Hepatocyte (in vitro differentiated cells): ENCODE data around the gene MPP3. TPM values are rescaled to one million over a fixed set of nuclear protein-coding genes. Genes with fewer than 3 reads are reported as not detected.

ENCODE experiments used
- DNase-seq: peaks from one replicate; pipeline ENCODE4 v3.0.0-alpha.2; 2016; ENCODE audit warnings: low spot score
- H2AFZ ChIP-seq: fragments of 200-600 bp; sonication (generic); 2 replicates; pipeline ENCODE4 v1.6.0; 2016; ENCODE audit warnings: antibody characterized with exemption, mild to moderate bottlenecking
- H3K27ac ChIP-seq: fragments of 200-600 bp; sonication (generic); 2 replicates; pipeline ENCODE4 v1.5.1; 2016; ENCODE audit warnings: mild to moderate bottlenecking
- H3K27me3 ChIP-seq: fragments of 200-600 bp; sonication (generic); 2 replicates; pipeline ENCODE4 v1.6.1; 2016
- H3K36me3 ChIP-seq: fragments of 200-600 bp; sonication (generic); replicated peaks from 2 replicates; pipeline ENCODE4 v1.5.1; 2016; ENCODE audit warnings: low read depth; ENCODE audit not compliant: insufficient read depth
- H3K4me1 ChIP-seq: fragments of 200-600 bp; sonication (generic); 2 replicates; pipeline ENCODE4 v1.5.1; 2016; ENCODE audit warnings: mild to moderate bottlenecking, moderate library complexity; ENCODE audit not compliant: insufficient read depth
- H3K4me2 ChIP-seq: fragments of 200-600 bp; sonication (generic); 2 replicates; pipeline ENCODE4 v1.6.0; 2016
- H3K4me3 ChIP-seq: fragments of 200-600 bp; sonication (generic); 2 replicates; pipeline ENCODE4 v1.5.1; 2016; ENCODE audit warnings: mild to moderate bottlenecking
- H3K79me2 ChIP-seq: fragments of 200-600 bp; sonication (generic); 2 replicates; pipeline ENCODE4 v1.6.0; 2017; ENCODE audit warnings: mild to moderate bottlenecking
- H3K9me2 ChIP-seq: fragments of 200-600 bp; sonication (generic); replicated peaks from 2 replicates; pipeline ENCODE4 v1.6.0; 2017; ENCODE audit warnings: mild to moderate bottlenecking; ENCODE audit not compliant: insufficient read depth
- H3K9me3 ChIP-seq: fragments of 200-600 bp; sonication (generic); 2 replicates; pipeline ENCODE4 v1.5.1; 2016; ENCODE audit warnings: low read depth, mild to moderate bottlenecking
- H4K20me1 ChIP-seq: fragments of 200-600 bp; sonication (generic); 2 replicates; pipeline ENCODE4 v1.6.0; 2016; ENCODE audit warnings: mild to moderate bottlenecking; ENCODE audit not compliant: insufficient read depth, poor library complexity, severe bottlenecking
- EZH2 ChIP-seq: fragments of 200-600 bp; sonication (generic); IDR thresholded peaks from 2 replicates; pipeline ENCODE4 v1.6.1; 2016; ENCODE audit warnings: antibody characterized with exemption, mild to moderate bottlenecking, borderline replicate concordance
- EZH2phosphoT487 ChIP-seq: fragments of 200-600 bp; sonication (generic); IDR thresholded peaks from one replicate; pipeline ENCODE4 v1.6.1; 2018; ENCODE audit warnings: antibody characterized with exemption, mild to moderate bottlenecking, low read depth, moderate library complexity; ENCODE audit not compliant: unreplicated experiment, severe bottlenecking
- WGBS: methylation state at CpG from one replicate; pipeline ENCODE4 v1.1.6; 2016; ENCODE audit warnings: low lambda C conversion rate; ENCODE audit errors: missing lambda C conversion rate; 5-methylcytosine and 5-hydroxymethylcytosine counted together
- polyA plus RNA-seq: library from polyadenylated mRNA; unstranded; fragments of >200 nt; fragmentation: Nextera tagmentation; extraction: Ambion mirVana; gene quantifications from 2 replicates; pipeline ENCODE4 v1.2.1, GENCODE V29; 2016
- total RNA-seq: library from RNA; depleted of rRNA; stranded (reverse); fragments of >200 nt; gene quantifications from 2 replicates; pipeline ENCODE4 v1.2.3, GENCODE V29; 2014
- TF ChIP-seq, protein P1 (sequence below): fragments of 200-600 bp; sonication (generic); IDR thresholded peaks from 2 replicates; pipeline ENCODE4 v1.5.1; 2016; ENCODE audit warnings: antibody characterized with exemption, mild to moderate bottlenecking; ENCODE audit not compliant: poor library complexity

Gene MPP3
- total and polyA plus RNA-seq, 2 experiments from 2014 or later = 3.2 to 5.1 TPM

DNA sequence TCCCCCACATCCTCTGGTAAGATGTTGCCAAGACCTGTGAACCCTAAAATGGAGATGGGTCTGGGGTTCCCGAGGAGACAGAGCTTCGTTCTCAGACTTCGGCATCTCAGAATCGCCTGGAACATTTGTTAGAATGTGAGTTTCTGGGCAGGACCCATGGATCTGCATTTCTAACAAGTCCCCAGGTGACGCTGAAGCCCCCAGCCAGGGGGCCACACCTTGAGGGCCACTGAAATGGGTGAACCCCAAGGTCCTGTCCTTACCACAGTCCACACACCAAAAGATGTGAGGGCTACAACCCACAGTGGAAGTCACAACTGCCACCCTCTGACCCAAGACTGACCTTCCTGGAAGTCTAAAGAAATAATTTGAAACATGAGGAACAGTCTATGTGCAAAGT is 14.0 kb downstream of the MPP3 start:
- H3K4me2 ChIP-seq = no peak overlapping the region
- no peak overlapping the region for H2AFZ ChIP-seq
- no peaks in the 10 kb centered on the region for H3K27me3 ChIP-seq
- H3K36me3 ChIP-seq = no peaks in the 10 kb centered on the region
- H4K20me1 ChIP-seq = no peaks in the 10 kb centered on the region
- H3K79me2 ChIP-seq = no peaks in the 10 kb centered on the region
- H3K9me3 ChIP-seq = no peaks in the 10 kb centered on the region
- WGBS = 98% methylated on average over 5 of the region's 5 CpGs
- no peak for TF ChIP-seq EZH2
- TF ChIP-seq, protein P1, sequence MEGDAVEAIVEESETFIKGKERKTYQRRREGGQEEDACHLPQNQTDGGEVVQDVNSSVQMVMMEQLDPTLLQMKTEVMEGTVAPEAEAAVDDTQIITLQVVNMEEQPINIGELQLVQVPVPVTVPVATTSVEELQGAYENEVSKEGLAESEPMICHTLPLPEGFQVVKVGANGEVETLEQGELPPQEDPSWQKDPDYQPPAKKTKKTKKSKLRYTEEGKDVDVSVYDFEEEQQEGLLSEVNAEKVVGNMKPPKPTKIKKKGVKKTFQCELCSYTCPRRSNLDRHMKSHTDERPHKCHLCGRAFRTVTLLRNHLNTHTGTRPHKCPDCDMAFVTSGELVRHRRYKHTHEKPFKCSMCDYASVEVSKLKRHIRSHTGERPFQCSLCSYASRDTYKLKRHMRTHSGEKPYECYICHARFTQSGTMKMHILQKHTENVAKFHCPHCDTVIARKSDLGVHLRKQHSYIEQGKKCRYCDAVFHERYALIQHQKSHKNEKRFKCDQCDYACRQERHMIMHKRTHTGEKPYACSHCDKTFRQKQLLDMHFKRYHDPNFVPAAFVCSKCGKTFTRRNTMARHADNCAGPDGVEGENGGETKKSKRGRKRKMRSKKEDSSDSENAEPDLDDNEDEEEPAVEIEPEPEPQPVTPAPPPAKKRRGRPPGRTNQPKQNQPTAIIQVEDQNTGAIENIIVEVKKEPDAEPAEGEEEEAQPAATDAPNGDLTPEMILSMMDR = no peak
- no peak for TF ChIP-seq EZH2phosphoT487
- H3K4me3 ChIP-seq = no peak overlapping the region
- DNase-seq = no peak
- no peaks in the 10 kb centered on the region for H3K9me2 ChIP-seq
- H3K4me1 ChIP-seq = peaks cover 3% of the 10 kb centered on the region
- no peak overlapping the region for H3K27ac ChIP-seq

DNA sequence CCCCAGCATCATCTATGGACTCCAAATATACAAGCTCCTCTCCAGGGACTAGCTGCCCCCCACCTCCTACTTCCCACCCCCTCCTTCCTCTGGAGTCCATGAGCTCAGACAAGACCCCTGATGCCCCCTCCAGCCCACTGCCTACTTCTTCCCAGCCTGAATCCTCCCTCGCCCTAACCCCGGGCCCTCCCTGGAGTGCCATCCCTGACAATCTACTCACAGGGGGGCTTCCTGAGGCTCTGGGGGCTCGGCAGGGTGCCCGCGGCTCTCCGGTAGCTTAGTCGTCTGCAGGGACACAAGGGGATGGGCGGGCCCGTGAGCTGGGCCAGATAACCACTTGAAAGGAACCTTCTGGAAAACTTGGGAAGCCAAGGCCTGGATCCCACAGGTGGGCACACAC is 15.1 kb downstream of the MPP3 start:
- Histone ChIP-seq H4K20me1 (no peaks in the 10 kb centered on the region), H3K9me2 (no peaks in the 10 kb centered on the region), H2AFZ (no peak overlapping the region), H3K27me3 (no peaks in the 10 kb centered on the region), H3K4me1 (peaks cover 3% of the 10 kb centered on the region), H3K9me3 (no peaks in the 10 kb centered on the region), H3K4me2 (no peak overlapping the region), H3K36me3 (no peaks in the 10 kb centered on the region), H3K4me3 (no peak overlapping the region), H3K27ac (no peak overlapping the region), H3K79me2 (no peaks in the 10 kb centered on the region)
- TF ChIP-seq, protein P1 = no peak
- TF ChIP-seq EZH2 (no peak), EZH2phosphoT487 (no peak)
- no peak for DNase-seq
- WGBS = 92% methylated on average over 9 of the region's 9 CpGs

DNA sequence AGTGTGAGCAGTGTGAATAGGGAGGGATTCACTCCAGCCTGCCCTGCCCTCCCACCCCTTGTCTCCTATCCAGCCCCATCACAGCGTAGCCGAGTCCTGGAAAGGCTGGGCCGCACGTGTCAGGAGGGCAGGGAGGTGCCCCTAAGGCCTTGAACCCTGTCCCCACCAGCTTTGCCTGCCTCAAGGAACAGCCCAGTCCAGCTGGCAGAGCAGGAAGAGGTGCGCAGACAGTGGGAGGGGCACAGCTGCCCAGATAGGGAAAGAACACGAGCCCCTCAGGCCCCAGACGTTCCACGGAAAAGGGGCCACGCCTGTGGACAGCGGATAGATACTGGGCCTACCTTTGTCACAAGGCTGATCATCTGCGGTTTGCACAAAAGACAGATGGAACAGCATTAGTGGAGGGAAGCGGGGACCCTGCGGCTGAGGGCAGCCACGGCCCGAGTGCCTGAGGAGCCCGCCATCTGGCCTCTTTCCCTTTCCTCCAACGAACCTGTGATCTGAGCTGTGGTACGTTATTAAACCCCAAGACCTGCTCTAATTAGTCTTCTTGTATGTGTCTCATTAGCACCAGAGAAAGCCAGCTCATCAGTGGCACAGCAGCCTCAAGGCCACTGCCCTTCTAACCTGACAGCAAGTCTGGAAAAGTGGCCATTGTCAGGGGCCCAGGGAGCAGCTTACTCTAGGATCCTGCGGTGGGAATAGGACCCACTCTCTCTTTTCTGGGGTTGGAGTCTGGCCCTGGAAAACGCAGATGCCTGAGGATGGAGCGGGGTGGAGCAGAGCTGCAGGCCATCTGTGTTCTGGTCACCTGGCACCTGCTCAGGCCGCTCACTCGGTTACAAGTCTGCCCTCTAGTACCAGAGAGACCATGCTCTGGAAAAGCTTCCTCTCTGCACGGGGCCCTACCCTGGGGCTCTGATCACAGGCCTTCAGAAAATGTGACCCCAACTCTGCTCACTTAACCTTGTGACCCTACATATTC is 16.3 kb downstream of the MPP3 start:
- H3K9me2 ChIP-seq = no peaks in the 10 kb centered on the region
- H3K4me2 ChIP-seq = no peak overlapping the region
- DNase-seq = no peak
- no peaks in the 10 kb centered on the region for H3K27me3 ChIP-seq
- H3K4me1 ChIP-seq = peaks cover 3% of the 10 kb centered on the region
- H3K9me3 ChIP-seq = no peaks in the 10 kb centered on the region
- TF ChIP-seq EZH2phosphoT487 (no peak), EZH2 (no peak)
- TF ChIP-seq, protein P1 = no peak
- no peak overlapping the region for H2AFZ ChIP-seq
- H3K4me3 ChIP-seq = no peak overlapping the region
- 90% methylated on average over 24 of the region's 24 CpGs for WGBS
- no peaks in the 10 kb centered on the region for H3K36me3 ChIP-seq
- no peaks in the 10 kb centered on the region for H4K20me1 ChIP-seq
- H3K27ac ChIP-seq = no peak overlapping the region
- H3K79me2 ChIP-seq = no peaks in the 10 kb centered on the region
